ENCODE measurements around the gene STBD1. TPM values are rescaled to one million over a fixed set of nuclear protein-coding genes. Genes with fewer than 3 reads are reported as not detected.

Gene STBD1
- total RNA-seq, 1 experiment from 2014 or later = not detected

DNA sequence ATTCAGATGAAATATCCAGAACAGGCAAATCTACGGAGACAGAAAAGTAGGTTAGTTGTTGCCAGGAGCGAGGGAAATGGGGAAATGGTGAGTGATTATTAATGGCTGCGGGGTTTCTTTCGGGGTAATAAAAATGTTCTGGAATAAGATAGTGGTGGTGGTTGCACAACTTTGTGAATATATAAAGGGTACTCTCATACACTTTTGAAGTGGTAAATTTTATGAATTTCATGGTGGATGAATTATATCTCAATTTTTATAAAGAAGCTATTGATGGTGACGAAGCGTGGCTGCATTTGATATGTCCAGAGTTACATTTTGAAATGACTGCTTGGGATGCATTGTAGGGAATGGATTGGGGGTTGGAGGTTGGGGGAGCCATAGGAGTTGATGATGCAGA lies 38.7 kb upstream of the STBD1 start:
- no peaks in the 10 kb centered on the region for H3K27me3 ChIP-seq (replicated peaks; ENCODE audit: insufficient read depth, low read depth, low read length, poor library complexity)
- H3K4me1 ChIP-seq (ENCODE audit: insufficient read depth, low read length, poor library complexity, severe bottlenecking) = no peaks in the 10 kb centered on the region
- intact Hi-C loops (cut with micrococcal nuclease; ENCODE audit: unreplicated experiment) = no loop called here
- ChIA-PET POLR2A (ENCODE audit: low non-redundant PET) (no interaction called here), CTCF (no interaction called here)
- H3K9me3 ChIP-seq (ENCODE audit: low read depth, low read length, poor library complexity, severe bottlenecking) = no peaks in the 10 kb centered on the region
- no TSS peak for BruUV-seq (replicated peaks)
- H3K4me3 ChIP-seq (ENCODE audit: low read depth, low read length, poor library complexity, severe bottlenecking) = no peak overlapping the region
- H3K36me3 ChIP-seq (ENCODE audit: insufficient read depth, low read length, poor library complexity, severe bottlenecking) = no peaks in the 10 kb centered on the region
- TF ChIP-seq EZH2 (IDR thresholded peaks at IDR 0.05; ENCODE audit: borderline replicate concordance, low read depth, low read length, poor library complexity, severe bottlenecking) = no peak
- TF ChIP-seq, protein P1, sequence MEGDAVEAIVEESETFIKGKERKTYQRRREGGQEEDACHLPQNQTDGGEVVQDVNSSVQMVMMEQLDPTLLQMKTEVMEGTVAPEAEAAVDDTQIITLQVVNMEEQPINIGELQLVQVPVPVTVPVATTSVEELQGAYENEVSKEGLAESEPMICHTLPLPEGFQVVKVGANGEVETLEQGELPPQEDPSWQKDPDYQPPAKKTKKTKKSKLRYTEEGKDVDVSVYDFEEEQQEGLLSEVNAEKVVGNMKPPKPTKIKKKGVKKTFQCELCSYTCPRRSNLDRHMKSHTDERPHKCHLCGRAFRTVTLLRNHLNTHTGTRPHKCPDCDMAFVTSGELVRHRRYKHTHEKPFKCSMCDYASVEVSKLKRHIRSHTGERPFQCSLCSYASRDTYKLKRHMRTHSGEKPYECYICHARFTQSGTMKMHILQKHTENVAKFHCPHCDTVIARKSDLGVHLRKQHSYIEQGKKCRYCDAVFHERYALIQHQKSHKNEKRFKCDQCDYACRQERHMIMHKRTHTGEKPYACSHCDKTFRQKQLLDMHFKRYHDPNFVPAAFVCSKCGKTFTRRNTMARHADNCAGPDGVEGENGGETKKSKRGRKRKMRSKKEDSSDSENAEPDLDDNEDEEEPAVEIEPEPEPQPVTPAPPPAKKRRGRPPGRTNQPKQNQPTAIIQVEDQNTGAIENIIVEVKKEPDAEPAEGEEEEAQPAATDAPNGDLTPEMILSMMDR (conservative IDR thresholded peaks at IDR 0.05; ENCODE audit: low read depth, low read length) = no peak
- no peak overlapping the region for H3K27ac ChIP-seq (ENCODE audit: low read depth, low read length, poor library complexity, severe bottlenecking)
- DNase-seq (ENCODE audit: low spot score) = no peak

GRCh38 chr4:76270244-76271175 lies 36.0 kb upstream of the STBD1 start:
- POLR2A ChIA-PET (ENCODE audit: low non-redundant PET) = no interaction called here
- Histone ChIP-seq H3K36me3 (ENCODE audit: insufficient read depth, low read length, poor library complexity, severe bottlenecking) (no peaks in the 10 kb centered on the region), H3K27me3 (replicated peaks; ENCODE audit: insufficient read depth, low read depth, low read length, poor library complexity) (no peaks in the 10 kb centered on the region), H3K4me3 (ENCODE audit: low read depth, low read length, poor library complexity, severe bottlenecking) (no peak overlapping the region), H3K4me1 (ENCODE audit: insufficient read depth, low read length, poor library complexity, severe bottlenecking) (no peaks in the 10 kb centered on the region), H3K9me3 (ENCODE audit: low read depth, low read length, poor library complexity, severe bottlenecking) (no peaks in the 10 kb centered on the region), H3K27ac (ENCODE audit: low read depth, low read length, poor library complexity, severe bottlenecking) (no peak overlapping the region)
- TF ChIP-seq, protein P1 (conservative IDR thresholded peaks at IDR 0.05; ENCODE audit: low read depth, low read length) = no peak
- TF ChIP-seq EZH2 (IDR thresholded peaks at IDR 0.05; ENCODE audit: borderline replicate concordance, low read depth, low read length, poor library complexity, severe bottlenecking) = no peak
- intact Hi-C loops (cut with micrococcal nuclease; ENCODE audit: unreplicated experiment) = no loop called here
- CTCF ChIA-PET = no interaction called here
- no peak for DNase-seq (ENCODE audit: low spot score)
- no TSS peak for BruUV-seq (replicated peaks)

DNA sequence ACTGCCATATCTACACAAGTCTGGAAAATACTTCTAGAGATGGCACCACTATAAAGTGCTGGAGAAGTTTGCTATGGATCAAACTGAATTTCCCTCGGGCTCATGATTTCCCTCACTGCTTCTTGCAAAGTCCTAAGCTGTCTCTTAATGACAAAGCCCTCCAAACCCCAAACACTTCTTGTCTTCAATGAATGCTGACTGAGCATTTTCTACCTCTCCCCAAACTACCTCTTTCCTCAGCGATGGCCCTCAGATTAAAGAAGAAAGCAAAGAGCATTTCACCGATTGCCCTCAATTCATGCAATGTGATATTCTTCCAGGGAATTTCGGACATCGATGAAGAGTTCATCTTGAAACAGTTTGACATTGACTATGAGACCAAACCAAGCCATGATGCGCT lies 35.3 kb upstream of the STBD1 start:
- Histone ChIP-seq H3K27ac (ENCODE audit: low read depth, low read length, poor library complexity, severe bottlenecking) (no peak overlapping the region), H3K4me1 (ENCODE audit: insufficient read depth, low read length, poor library complexity, severe bottlenecking) (no peaks in the 10 kb centered on the region), H3K4me3 (ENCODE audit: low read depth, low read length, poor library complexity, severe bottlenecking) (no peak overlapping the region), H3K36me3 (ENCODE audit: insufficient read depth, low read length, poor library complexity, severe bottlenecking) (no peaks in the 10 kb centered on the region), H3K27me3 (replicated peaks; ENCODE audit: insufficient read depth, low read depth, low read length, poor library complexity) (no peaks in the 10 kb centered on the region), H3K9me3 (ENCODE audit: low read depth, low read length, poor library complexity, severe bottlenecking) (no peaks in the 10 kb centered on the region)
- TF ChIP-seq, protein P1 (conservative IDR thresholded peaks at IDR 0.05; ENCODE audit: low read depth, low read length) = no peak
- TF ChIP-seq EZH2 (IDR thresholded peaks at IDR 0.05; ENCODE audit: borderline replicate concordance, low read depth, low read length, poor library complexity, severe bottlenecking) = no peak
- intact Hi-C loops (cut with micrococcal nuclease; ENCODE audit: unreplicated experiment) = no loop called here
- no peak for DNase-seq (ENCODE audit: low spot score)
- CTCF ChIA-PET = no interaction called here
- BruUV-seq (replicated peaks) = no TSS peak
- POLR2A ChIA-PET (ENCODE audit: low non-redundant PET) = no interaction called here

Data from A673 (cell line).